Smooth muscle cell (in vitro differentiated cells): ENCODE data around the gene PRDM1. TPM values are rescaled to one million over a fixed set of nuclear protein-coding genes. Genes with fewer than 3 reads are reported as not detected.

Experiments
- DNase-seq: peaks from one replicate; lab custom pipeline; 2025; ENCODE audit not compliant: unreplicated experiment; lab: John Stamatoyannopoulos, UW
- H2AFZ ChIP-seq: fragments of 200-600 bp; sonication (generic); 2 replicates; pipeline ENCODE4 v1.6.0; 2016; ENCODE audit warnings: antibody characterized with exemption, low read depth, mild to moderate bottlenecking
- H3F3A ChIP-seq: fragments of 200-600 bp; sonication (generic); 2 replicates; pipeline ENCODE4 v1.6.0; 2017; ENCODE audit warnings: antibody characterized with exemption, low read depth
- H3K27ac ChIP-seq: fragments of 200-600 bp; sonication (generic); 2 replicates; pipeline ENCODE4 v1.5.1; 2016; ENCODE audit warnings: low read depth, mild to moderate bottlenecking
- H3K27me3 ChIP-seq: fragments of 200-600 bp; sonication (generic); 2 replicates; pipeline ENCODE4 v1.6.1; 2016; ENCODE audit warnings: low read depth, mild to moderate bottlenecking
- H3K36me3 ChIP-seq: fragments of 200-600 bp; sonication (generic); 2 replicates; pipeline ENCODE4 v1.5.1; 2016; ENCODE audit warnings: low read depth
- H3K4me1 ChIP-seq: fragments of 200-600 bp; sonication (generic); 2 replicates; pipeline ENCODE4 v1.5.1; 2016; ENCODE audit warnings: low read depth
- H3K4me2 ChIP-seq: fragments of 200-600 bp; sonication (generic); 2 replicates; pipeline ENCODE4 v1.6.0; 2016; ENCODE audit warnings: mild to moderate bottlenecking
- H3K4me3 ChIP-seq: fragments of 200-600 bp; sonication (generic); 2 replicates; pipeline ENCODE4 v1.5.1; 2016; ENCODE audit warnings: mild to moderate bottlenecking
- H3K79me2 ChIP-seq: fragments of 200-600 bp; sonication (generic); 2 replicates; pipeline ENCODE4 v1.6.0; 2016; ENCODE audit warnings: low read depth, mild to moderate bottlenecking
- H3K9ac ChIP-seq: fragments of 200-600 bp; sonication (generic); 2 replicates; pipeline ENCODE4 v1.6.0; 2016; ENCODE audit warnings: low read depth
- H3K9me3 ChIP-seq: fragments of 200-600 bp; sonication (generic); replicated peaks from 2 replicates; pipeline ENCODE4 v1.5.1; 2016; ENCODE audit warnings: low read depth
- H4K20me1 ChIP-seq: fragments of 200-600 bp; sonication (generic); 2 replicates; pipeline ENCODE4 v1.6.0; 2016; ENCODE audit warnings: low read depth
- WGBS: methylation state at CpG from one replicate; pipeline ENCODE4 v1.1.7; 2016; ENCODE audit warnings: low lambda C conversion rate; 5-methylcytosine and 5-hydroxymethylcytosine counted together
- polyA plus RNA-seq: library from polyadenylated mRNA; unstranded; fragments of >200 nt; fragmentation: Nextera tagmentation; extraction: Ambion mirVana; gene quantifications from 2 replicates; pipeline ENCODE4 v1.2.1, GENCODE V29; 2016
- total RNA-seq: library from RNA; depleted of rRNA; stranded (reverse); fragments of >200 nt; gene quantifications from 2 replicates; pipeline ENCODE4 v1.2.3, GENCODE V29; 2014
- TF ChIP-seq, protein P1 (sequence below): fragments of 200-600 bp; sonication (generic); IDR thresholded peaks from 2 replicates; pipeline ENCODE4 v1.5.1; 2017; ENCODE audit warnings: borderline replicate concordance, mild to moderate bottlenecking, antibody characterized with exemption; ENCODE audit not compliant: insufficient read depth, poor library complexity, severe bottlenecking

The PRDM1 gene
- total and polyA plus RNA-seq, 2 experiments from 2014 or later = 15.1 to 15.6 TPM

- no peaks in the 10 kb centered on the region for H4K20me1 ChIP-seq
- H3K79me2 ChIP-seq = no peaks in the 10 kb centered on the region
- no peak overlapping the region for H3K4me2 ChIP-seq
- TF ChIP-seq, protein P1, sequence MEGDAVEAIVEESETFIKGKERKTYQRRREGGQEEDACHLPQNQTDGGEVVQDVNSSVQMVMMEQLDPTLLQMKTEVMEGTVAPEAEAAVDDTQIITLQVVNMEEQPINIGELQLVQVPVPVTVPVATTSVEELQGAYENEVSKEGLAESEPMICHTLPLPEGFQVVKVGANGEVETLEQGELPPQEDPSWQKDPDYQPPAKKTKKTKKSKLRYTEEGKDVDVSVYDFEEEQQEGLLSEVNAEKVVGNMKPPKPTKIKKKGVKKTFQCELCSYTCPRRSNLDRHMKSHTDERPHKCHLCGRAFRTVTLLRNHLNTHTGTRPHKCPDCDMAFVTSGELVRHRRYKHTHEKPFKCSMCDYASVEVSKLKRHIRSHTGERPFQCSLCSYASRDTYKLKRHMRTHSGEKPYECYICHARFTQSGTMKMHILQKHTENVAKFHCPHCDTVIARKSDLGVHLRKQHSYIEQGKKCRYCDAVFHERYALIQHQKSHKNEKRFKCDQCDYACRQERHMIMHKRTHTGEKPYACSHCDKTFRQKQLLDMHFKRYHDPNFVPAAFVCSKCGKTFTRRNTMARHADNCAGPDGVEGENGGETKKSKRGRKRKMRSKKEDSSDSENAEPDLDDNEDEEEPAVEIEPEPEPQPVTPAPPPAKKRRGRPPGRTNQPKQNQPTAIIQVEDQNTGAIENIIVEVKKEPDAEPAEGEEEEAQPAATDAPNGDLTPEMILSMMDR = no peak
- 85% methylated on average over 3 of the region's 3 CpGs for WGBS
- H3K4me3 ChIP-seq = no peak overlapping the region
- no peaks in the 10 kb centered on the region for H3K9me3 ChIP-seq
- H3K4me1 ChIP-seq = no peaks in the 10 kb centered on the region
- DNase-seq = no peak
- H3K36me3 ChIP-seq = no peaks in the 10 kb centered on the region
- peak overlapping the region; percentile 51 for H3K27ac ChIP-seq
- no peaks in the 10 kb centered on the region for H3K27me3 ChIP-seq
- H3F3A ChIP-seq = no peaks in the 10 kb centered on the region
- no peak overlapping the region for H2AFZ ChIP-seq
- no peak overlapping the region for H3K9ac ChIP-seq
Measured at GRCh38 chr6:106118835-106119431, 32.8 kb downstream of the PRDM1 start.

DNA sequence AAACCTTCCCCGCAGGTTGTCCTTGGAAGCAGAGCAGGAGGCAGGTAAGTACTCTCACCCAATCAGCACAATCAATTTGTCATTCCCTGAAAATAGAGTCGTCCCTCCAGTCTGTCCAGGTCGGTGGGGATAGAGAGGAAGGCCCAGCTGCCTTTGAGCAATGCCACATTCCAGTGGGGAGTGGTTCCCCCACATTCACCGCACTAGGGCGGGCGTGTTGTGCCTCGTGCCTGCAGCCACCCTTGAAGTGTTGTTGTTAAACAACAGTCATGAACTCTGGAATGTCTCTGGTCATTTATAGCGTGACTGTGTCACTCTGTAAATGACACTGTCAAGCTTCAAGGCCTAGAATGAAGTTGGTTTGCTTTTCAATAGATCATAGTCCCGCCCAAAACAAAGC lies 33.4 kb downstream of the PRDM1 start:
- Histone ChIP-seq H3K4me3 (no peak overlapping the region), H3K9ac (peak overlapping the region; percentile 71), H3K27ac (peak overlapping the region; percentile 88), H3K36me3 (no peaks in the 10 kb centered on the region), H3K4me2 (peak overlapping the region; percentile 45), H3K27me3 (no peaks in the 10 kb centered on the region), H4K20me1 (no peaks in the 10 kb centered on the region), H3K4me1 (no peaks in the 10 kb centered on the region), H2AFZ (peak overlapping the region; percentile 31), H3F3A (no peaks in the 10 kb centered on the region), H3K9me3 (no peaks in the 10 kb centered on the region), H3K79me2 (no peaks in the 10 kb centered on the region)
- 29% methylated on average over 9 of the region's 9 CpGs for WGBS
- TF ChIP-seq, protein P1 = no peak
- no peak for DNase-seq

DNA sequence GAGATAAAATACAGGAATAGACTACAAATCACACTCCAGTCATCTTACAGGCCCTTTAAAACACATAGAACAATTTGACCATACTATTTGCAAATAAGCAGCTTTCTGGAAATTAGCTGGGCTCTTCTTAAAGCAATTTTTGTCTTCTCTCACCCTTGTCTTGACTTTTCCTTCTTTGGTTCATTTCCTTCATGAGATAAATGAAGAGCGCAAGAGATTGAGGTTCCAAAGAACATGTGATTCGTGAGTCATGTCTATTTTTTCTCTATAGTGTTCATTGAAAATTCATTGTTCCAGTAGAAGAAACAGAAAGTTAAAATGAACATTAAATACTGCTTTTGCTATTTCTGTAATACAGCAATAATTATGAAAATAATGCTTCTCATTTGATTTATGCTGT lies 33.9 kb downstream of the PRDM1 start:
- DNase-seq = no peak
- H3K27ac ChIP-seq = peak overlapping the region; percentile 88
- no peaks in the 10 kb centered on the region for H4K20me1 ChIP-seq
- H3K36me3 ChIP-seq = no peaks in the 10 kb centered on the region
- H3K9ac ChIP-seq = peak overlapping the region; percentile 71
- TF ChIP-seq, protein P1 = no peak
- no peaks in the 10 kb centered on the region for H3K9me3 ChIP-seq
- peak overlapping the region; percentile 31 for H2AFZ ChIP-seq
- no peak overlapping the region for H3K4me3 ChIP-seq
- 75% methylated on average over 2 of the region's 2 CpGs for WGBS
- H3K4me2 ChIP-seq = peak overlapping the region; percentile 45
- H3K27me3 ChIP-seq = no peaks in the 10 kb centered on the region
- H3F3A ChIP-seq = no peaks in the 10 kb centered on the region
- no peaks in the 10 kb centered on the region for H3K4me1 ChIP-seq
- H3K79me2 ChIP-seq = no peaks in the 10 kb centered on the region

DNA sequence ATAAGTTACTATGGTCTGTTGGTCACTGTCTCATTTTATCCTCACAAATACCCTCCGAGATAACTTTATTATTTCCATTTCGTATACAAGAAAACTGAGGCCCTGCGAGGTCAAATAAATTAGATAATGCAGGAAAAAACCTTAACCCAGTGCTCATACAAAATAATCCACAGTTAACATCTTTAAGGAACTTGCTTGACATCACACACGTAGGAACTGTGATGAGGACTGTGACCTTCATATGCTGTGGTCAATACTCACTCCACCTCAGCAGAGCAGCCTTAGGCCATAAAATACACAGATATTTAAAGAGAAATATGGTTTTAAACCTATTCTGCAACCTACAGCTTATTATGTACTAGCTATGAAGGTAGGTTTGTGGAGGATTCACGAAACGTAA lies 34.3 kb downstream of the PRDM1 start:
- peak overlapping the region; percentile 88 for H3K27ac ChIP-seq
- no peak for DNase-seq
- no peaks in the 10 kb centered on the region for H3F3A ChIP-seq
- no peaks in the 10 kb centered on the region for H3K36me3 ChIP-seq
- H3K79me2 ChIP-seq = no peaks in the 10 kb centered on the region
- H3K4me1 ChIP-seq = no peaks in the 10 kb centered on the region
- TF ChIP-seq, protein P1 = no peak
- no peak overlapping the region for H3K4me3 ChIP-seq
- WGBS = 93% methylated on average over 6 of the region's 6 CpGs
- H3K27me3 ChIP-seq = no peaks in the 10 kb centered on the region
- no peak overlapping the region for H3K4me2 ChIP-seq
- H2AFZ ChIP-seq = no peak overlapping the region
- H4K20me1 ChIP-seq = no peaks in the 10 kb centered on the region
- H3K9ac ChIP-seq = peak overlapping the region; percentile 71
- no peaks in the 10 kb centered on the region for H3K9me3 ChIP-seq
